Measurements from ENCODE around the gene XPNPEP2.
A peak's percentile ranks its signal among the peaks of the same experiment; 100 is the strongest.

The XPNPEP2 gene

GRCh38 chrX:129726307-129727111 is 12.3 kb upstream of the XPNPEP2 start:
- DNase-seq (ENCODE audit: extremely low read depth, low read depth) = no peak
- TF ChIP-seq CTCF (IDR thresholded peaks at IDR 0.05; ENCODE audit: low read depth, low read length) = peak; percentile 83

GRCh38 chrX:129728061-129728460 is 10.7 kb upstream of the XPNPEP2 start:
- DNase-seq (ENCODE audit: extremely low read depth, low read depth) = no peak
- no peak for TF ChIP-seq CTCF (IDR thresholded peaks at IDR 0.05; ENCODE audit: low read depth, low read length)

GRCh38 chrX:129731228-129731627 is 7.6 kb upstream of the XPNPEP2 start:
- no peak for DNase-seq (ENCODE audit: extremely low read depth, low read depth)
- no peak for TF ChIP-seq CTCF (IDR thresholded peaks at IDR 0.05; ENCODE audit: low read depth, low read length)

DNA sequence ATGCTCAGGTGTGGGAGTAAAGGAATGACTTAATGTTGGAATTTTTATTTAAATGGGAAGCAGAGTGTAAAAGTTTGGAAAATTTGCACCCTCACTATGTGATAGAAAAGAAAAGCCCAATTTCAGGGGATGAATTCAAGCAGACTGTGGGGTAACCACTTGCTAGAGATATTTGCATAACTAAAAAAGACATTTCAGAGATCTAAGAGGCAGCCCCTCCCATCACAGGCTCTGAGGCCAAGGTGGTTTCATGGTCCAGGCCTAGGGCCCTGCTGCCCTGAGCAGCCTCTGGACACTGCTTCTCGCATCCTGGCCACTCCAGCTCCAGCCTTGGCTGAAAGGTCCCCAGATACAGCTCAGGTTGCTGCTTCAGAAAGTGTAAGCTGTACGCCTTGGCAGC is 5.9 kb upstream of the XPNPEP2 start:
- DNase-seq (ENCODE audit: extremely low read depth, low read depth) = no peak
- no peak for TF ChIP-seq CTCF (IDR thresholded peaks at IDR 0.05; ENCODE audit: low read depth, low read length)

DNA sequence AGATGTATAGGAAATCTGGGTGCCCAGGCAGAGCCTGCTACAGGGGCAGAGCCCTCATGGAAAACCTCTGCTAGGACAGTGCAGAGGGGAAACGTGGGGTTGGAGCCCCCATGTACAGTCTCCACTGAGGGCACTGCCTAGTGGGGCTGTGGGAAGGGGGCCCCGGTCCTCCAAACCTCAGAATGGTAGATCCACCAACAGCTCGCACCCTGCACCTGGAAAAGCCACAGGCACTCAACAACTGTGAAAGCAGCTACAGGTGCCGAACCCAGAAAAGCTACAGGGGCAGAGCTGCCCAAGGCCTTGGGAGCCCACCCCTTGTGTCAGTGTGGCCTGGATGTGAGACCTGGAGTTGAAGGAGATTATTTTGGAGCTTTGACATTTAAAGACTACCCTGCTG is 5.4 kb upstream of the XPNPEP2 start:
- no peak for TF ChIP-seq CTCF (IDR thresholded peaks at IDR 0.05; ENCODE audit: low read depth, low read length)
- no peak for DNase-seq (ENCODE audit: extremely low read depth, low read depth)

DNA sequence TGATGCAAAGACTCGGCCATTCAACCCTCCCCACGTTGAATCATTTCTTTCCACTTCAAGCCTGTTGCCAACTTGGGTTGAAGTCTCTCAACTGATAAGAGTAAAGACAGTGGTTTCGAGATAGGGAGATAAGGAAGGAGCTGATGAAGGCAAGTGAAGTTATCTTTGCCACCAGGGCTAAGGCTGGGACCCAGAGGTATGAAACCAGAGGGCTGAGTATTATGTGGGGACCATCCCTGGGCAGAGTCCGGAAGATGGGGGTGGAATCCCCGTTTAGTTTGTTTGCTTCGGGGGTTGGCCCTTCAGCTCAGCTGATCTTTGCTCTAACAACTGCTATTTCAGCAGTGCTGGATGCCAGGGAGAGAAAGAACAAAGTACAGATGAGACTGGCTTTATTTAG is 2.3 kb upstream of the XPNPEP2 start:
- no peak for TF ChIP-seq CTCF (IDR thresholded peaks at IDR 0.05; ENCODE audit: low read depth, low read length)
- DNase-seq (ENCODE audit: extremely low read depth, low read depth) = no peak

- DNase-seq (ENCODE audit: extremely low read depth, low read depth) = no peak
- TF ChIP-seq CTCF (IDR thresholded peaks at IDR 0.05; ENCODE audit: low read depth, low read length) = no peak
Observed at GRCh38 chrX:129737916-129738315, 863 bp upstream of the XPNPEP2 start.

All from AG09319 (cell line).